GM18526 (cell line): ENCODE data around the gene C3orf49.

ENCODE experiments used
- POLR2A ChIP-seq: IDR thresholded peaks from 3 replicates; pipeline ENCODE4 v1.6.1; 2011; ENCODE audit not compliant: insufficient read length; ENCODE audit errors: extremely low read depth

Gene C3orf49

GRCh38 chr3:63867225-63867624 is 48.1 kb downstream of the C3orf49 start:
- no peak for TF ChIP-seq POLR2A

- TF ChIP-seq POLR2A, result no peak
Measured at GRCh38 chr3:63869940-63870614, 51.0 kb downstream of the C3orf49 start.

- no peak for TF ChIP-seq POLR2A
Measured at GRCh38 chr3:63870615-63871005, 51.5 kb downstream of the C3orf49 start.

GRCh38 chr3:63872135-63872924 is 53.2 kb downstream of the C3orf49 start:
- no peak for TF ChIP-seq POLR2A

- TF ChIP-seq POLR2A, result no peak
Measured at GRCh38 chr3:63874769-63875168, 55.7 kb downstream of the C3orf49 start.

- no peak for TF ChIP-seq POLR2A
Measured at GRCh38 chr3:63875510-63875909, 56.4 kb downstream of the C3orf49 start.

GRCh38 chr3:63876260-63876659 is 57.2 kb downstream of the C3orf49 start:
- TF ChIP-seq POLR2A, result no peak

GRCh38 chr3:63877737-63878393 is 58.8 kb downstream of the C3orf49 start:
- no peak for TF ChIP-seq POLR2A

- no peak for TF ChIP-seq POLR2A
Measured at GRCh38 chr3:63878394-63879060, 59.4 kb downstream of the C3orf49 start.

GRCh38 chr3:63880653-63881052 is 61.6 kb downstream of the C3orf49 start:
- TF ChIP-seq POLR2A, result no peak

- no peak for TF ChIP-seq POLR2A
Measured at GRCh38 chr3:63886858-63887257, 67.8 kb downstream of the C3orf49 start.

GRCh38 chr3:63891518-63891917 is 72.4 kb downstream of the C3orf49 start:
- no peak for TF ChIP-seq POLR2A

GRCh38 chr3:63892773-63893352 is 73.8 kb downstream of the C3orf49 start:
- no peak for TF ChIP-seq POLR2A

GRCh38 chr3:63895422-63896189 is 76.5 kb downstream of the C3orf49 start:
- TF ChIP-seq POLR2A, result no peak
